ENCODE data around the gene ERMN. TPM values are rescaled to one million over a fixed set of nuclear protein-coding genes. Genes with fewer than 3 reads are reported as not detected.

The ERMN gene
- total RNA-seq, 1 donor from 2014 or later = not detected

DNA sequence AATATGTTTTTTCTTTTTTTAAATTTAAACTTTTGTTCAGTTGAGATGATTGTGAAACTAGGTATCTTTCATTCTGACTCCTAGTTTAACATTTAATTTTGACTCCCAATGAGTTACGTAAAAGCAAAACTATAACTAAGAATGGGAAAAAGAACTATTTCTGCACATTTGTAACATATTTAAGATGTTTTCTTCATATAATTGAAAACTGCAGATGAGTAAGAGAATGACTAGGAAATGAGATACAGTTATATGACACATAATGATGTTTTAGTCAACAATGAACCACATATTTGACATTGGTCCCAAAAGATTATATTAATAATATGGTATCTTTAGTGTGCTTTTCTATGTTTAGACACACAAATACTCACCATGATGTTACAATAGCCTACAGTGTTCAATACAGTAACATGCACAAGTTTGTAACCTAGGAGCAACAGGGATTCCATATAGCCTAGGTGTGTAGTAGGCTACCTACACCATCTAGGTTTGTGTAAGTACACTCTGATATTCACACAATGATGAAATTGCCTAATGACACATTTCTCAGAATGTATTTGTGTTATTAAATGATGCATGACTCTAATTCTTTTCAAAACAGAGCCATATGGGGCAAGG is 12.6 kb downstream of the ERMN start:
- TF ChIP-seq, protein P1, sequence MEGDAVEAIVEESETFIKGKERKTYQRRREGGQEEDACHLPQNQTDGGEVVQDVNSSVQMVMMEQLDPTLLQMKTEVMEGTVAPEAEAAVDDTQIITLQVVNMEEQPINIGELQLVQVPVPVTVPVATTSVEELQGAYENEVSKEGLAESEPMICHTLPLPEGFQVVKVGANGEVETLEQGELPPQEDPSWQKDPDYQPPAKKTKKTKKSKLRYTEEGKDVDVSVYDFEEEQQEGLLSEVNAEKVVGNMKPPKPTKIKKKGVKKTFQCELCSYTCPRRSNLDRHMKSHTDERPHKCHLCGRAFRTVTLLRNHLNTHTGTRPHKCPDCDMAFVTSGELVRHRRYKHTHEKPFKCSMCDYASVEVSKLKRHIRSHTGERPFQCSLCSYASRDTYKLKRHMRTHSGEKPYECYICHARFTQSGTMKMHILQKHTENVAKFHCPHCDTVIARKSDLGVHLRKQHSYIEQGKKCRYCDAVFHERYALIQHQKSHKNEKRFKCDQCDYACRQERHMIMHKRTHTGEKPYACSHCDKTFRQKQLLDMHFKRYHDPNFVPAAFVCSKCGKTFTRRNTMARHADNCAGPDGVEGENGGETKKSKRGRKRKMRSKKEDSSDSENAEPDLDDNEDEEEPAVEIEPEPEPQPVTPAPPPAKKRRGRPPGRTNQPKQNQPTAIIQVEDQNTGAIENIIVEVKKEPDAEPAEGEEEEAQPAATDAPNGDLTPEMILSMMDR (IDR thresholded peaks at IDR 0.05; ENCODE audit: borderline replicate concordance) = no peak
- no peak for DNase-seq
- intact Hi-C loops (cut with micrococcal nuclease) = no loop called here
- Histone ChIP-seq H3K9me3 (replicated peaks) (no peaks in the 10 kb centered on the region), H3K27ac (replicated peaks) (no peak overlapping the region), H3K4me1 (no peaks in the 10 kb centered on the region), H3K4me3 (no peak overlapping the region), H3K36me3 (no peaks in the 10 kb centered on the region), H3K27me3 (ENCODE audit: low read depth) (no peaks in the 10 kb centered on the region)

- intact Hi-C loops (cut with micrococcal nuclease) = no loop called here
Observed at GRCh38 chr2:157311706-157312105, 13.9 kb downstream of the ERMN start.

GRCh38 chr2:157309878-157310277 is 15.7 kb downstream of the ERMN start:
- Histone ChIP-seq H3K27me3 (ENCODE audit: low read depth) (no peaks in the 10 kb centered on the region), H3K4me3 (no peak overlapping the region), H3K9me3 (replicated peaks) (no peaks in the 10 kb centered on the region), H3K27ac (replicated peaks) (no peak overlapping the region), H3K36me3 (no peaks in the 10 kb centered on the region), H3K4me1 (no peaks in the 10 kb centered on the region)
- no peak for DNase-seq
- intact Hi-C loops (cut with micrococcal nuclease) = loop anchor here (10.0 kb wide), 1 partner anchor 705 kb away; no protein-coding TSS in a partner anchor
- TF ChIP-seq, protein P1 (IDR thresholded peaks at IDR 0.05; ENCODE audit: borderline replicate concordance) = no peak

More at GRCh38 chr2:157311706-157312105, 13.9 kb downstream of the ERMN start:
- no peak overlapping the region for H3K27ac ChIP-seq (replicated peaks)
- DNase-seq = no peak
- TF ChIP-seq, protein P1 (IDR thresholded peaks at IDR 0.05; ENCODE audit: borderline replicate concordance) = no peak
- no peaks in the 10 kb centered on the region for H3K9me3 ChIP-seq (replicated peaks)
- no peaks in the 10 kb centered on the region for H3K4me1 ChIP-seq
- no peaks in the 10 kb centered on the region for H3K36me3 ChIP-seq
- H3K27me3 ChIP-seq (ENCODE audit: low read depth) = no peaks in the 10 kb centered on the region
- no peak overlapping the region for H3K4me3 ChIP-seq

DNA sequence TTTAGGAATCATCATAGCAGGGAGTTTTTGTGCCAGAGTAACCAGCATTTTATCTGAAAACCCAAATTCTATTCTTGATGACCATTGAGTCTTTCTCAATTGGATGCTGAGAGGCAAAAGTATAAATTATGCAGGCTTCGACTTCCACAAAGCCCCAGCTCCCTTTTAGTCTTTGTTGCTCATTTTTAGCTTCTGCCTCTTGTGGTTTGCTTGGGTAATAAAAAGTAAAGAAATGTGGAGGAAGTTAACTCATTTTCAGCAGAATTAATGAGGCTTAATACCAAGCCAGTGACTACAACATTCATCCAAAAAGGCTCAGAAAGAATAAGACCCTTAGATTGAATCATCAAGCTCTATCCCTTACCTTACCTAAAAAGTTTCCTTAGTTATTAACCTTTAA is 18.6 kb downstream of the ERMN start:
- Histone ChIP-seq H3K4me3 (no peak overlapping the region), H3K4me1 (no peaks in the 10 kb centered on the region), H3K9me3 (replicated peaks) (no peaks in the 10 kb centered on the region), H3K36me3 (no peaks in the 10 kb centered on the region), H3K27ac (replicated peaks) (no peak overlapping the region), H3K27me3 (ENCODE audit: low read depth) (peaks cover 19% of the 10 kb centered on the region)
- TF ChIP-seq, protein P1 (IDR thresholded peaks at IDR 0.05; ENCODE audit: borderline replicate concordance) = no peak
- intact Hi-C loops (cut with micrococcal nuclease) = loop anchor here (10.0 kb wide), 1 partner anchor 708 kb away; no protein-coding TSS in a partner anchor
- DNase-seq = no peak

- no peak overlapping the region for H3K27ac ChIP-seq (replicated peaks)
- H3K9me3 ChIP-seq (replicated peaks) = no peaks in the 10 kb centered on the region
- TF ChIP-seq, protein P1 (IDR thresholded peaks at IDR 0.05; ENCODE audit: borderline replicate concordance) = no peak
- intact Hi-C loops (cut with micrococcal nuclease) = loop anchor here (10.0 kb wide), 1 partner anchor 709 kb away; no protein-coding TSS in a partner anchor
- H3K4me3 ChIP-seq = no peak overlapping the region
- DNase-seq = no peak
- H3K27me3 ChIP-seq (ENCODE audit: low read depth) = peaks cover 21% of the 10 kb centered on the region
- no peaks in the 10 kb centered on the region for H3K4me1 ChIP-seq
- H3K36me3 ChIP-seq = no peaks in the 10 kb centered on the region
Observed at GRCh38 chr2:157305723-157306110, 19.9 kb downstream of the ERMN start.
